ENCODE results near the gene CNTN1. TPM values are rescaled to one million over a fixed set of nuclear protein-coding genes. Genes with fewer than 3 reads are reported as not detected.

Gene CNTN1
- total and polyA plus RNA-seq, 8 donors, result 2.7 to 63.5 (median 45.8) TPM

DNA sequence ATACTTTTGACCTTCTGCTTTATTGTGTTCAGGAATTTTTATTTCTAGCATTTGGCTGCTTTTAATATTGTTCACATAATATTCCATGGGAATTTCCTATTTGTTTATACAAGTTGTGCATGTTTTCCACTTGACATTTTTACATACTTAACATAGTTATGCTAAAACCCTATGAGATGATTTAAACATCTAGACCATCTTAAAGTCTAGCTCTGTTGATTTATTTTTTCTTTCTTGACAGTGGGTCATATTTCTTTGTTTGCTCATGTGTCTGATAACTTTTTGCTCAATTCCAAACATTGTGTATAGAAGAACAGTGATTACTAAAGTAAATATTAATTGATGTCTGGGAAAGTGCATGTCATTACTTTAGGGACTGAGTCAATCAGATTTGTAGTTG is 293.8 kb downstream of the CNTN1 start:
- no peaks in the 10 kb centered on the region for H3K36me3 ChIP-seq
- TF ChIP-seq, protein P1, sequence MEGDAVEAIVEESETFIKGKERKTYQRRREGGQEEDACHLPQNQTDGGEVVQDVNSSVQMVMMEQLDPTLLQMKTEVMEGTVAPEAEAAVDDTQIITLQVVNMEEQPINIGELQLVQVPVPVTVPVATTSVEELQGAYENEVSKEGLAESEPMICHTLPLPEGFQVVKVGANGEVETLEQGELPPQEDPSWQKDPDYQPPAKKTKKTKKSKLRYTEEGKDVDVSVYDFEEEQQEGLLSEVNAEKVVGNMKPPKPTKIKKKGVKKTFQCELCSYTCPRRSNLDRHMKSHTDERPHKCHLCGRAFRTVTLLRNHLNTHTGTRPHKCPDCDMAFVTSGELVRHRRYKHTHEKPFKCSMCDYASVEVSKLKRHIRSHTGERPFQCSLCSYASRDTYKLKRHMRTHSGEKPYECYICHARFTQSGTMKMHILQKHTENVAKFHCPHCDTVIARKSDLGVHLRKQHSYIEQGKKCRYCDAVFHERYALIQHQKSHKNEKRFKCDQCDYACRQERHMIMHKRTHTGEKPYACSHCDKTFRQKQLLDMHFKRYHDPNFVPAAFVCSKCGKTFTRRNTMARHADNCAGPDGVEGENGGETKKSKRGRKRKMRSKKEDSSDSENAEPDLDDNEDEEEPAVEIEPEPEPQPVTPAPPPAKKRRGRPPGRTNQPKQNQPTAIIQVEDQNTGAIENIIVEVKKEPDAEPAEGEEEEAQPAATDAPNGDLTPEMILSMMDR (IDR thresholded peaks at IDR 0.05), result no peak
- ATAC-seq, result no peak

DNA sequence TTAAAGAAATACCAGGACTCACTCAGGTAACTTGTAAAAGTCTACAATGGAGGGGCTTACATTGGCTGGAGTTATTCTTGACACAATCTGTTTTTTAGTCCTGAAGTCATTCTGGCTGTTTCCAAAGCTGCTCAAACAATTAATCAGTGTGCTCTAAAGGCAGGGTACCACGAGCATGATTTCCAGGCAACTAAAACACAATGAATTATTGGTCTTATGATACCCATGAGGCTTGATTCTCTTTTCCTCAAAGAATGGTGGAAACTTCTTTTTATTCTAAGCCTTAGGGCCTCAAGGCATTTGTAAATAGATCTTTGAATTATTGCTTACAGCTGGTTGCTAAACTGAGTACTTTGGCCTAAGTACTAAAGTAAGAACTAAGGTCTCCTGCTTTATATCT is 296.1 kb downstream of the CNTN1 start:
- Histone ChIP-seq H3K9me3 (peaks cover 0 to 15% of the 10 kb centered on the region in 2 donors), H3K4me1 (no peaks in the 10 kb centered on the region), H3K27me3 (no peaks in the 10 kb centered on the region), H3K27ac (no peak overlapping the region), H3K36me3 (no peaks in the 10 kb centered on the region), H3K4me3 (no peak overlapping the region)
- intact Hi-C loops (cut with DNase I), result no loop called here
- ATAC-seq, result no peak
- TF ChIP-seq, protein P1 (IDR thresholded peaks at IDR 0.05), result no peak
- DNase-seq, result no peak

More for the DNA sequence above, 293.8 kb downstream of the CNTN1 start:
- no peak overlapping the region for H3K27ac ChIP-seq
- intact Hi-C loops (cut with DNase I), result no loop called here
- no peaks in the 10 kb centered on the region for H3K4me1 ChIP-seq
- H3K27me3 ChIP-seq, result no peaks in the 10 kb centered on the region
- no peak overlapping the region for H3K4me3 ChIP-seq
- H3K9me3 ChIP-seq, result peaks cover 0 to 15% of the 10 kb centered on the region in 2 donors
- DNase-seq, result no peak

DNA sequence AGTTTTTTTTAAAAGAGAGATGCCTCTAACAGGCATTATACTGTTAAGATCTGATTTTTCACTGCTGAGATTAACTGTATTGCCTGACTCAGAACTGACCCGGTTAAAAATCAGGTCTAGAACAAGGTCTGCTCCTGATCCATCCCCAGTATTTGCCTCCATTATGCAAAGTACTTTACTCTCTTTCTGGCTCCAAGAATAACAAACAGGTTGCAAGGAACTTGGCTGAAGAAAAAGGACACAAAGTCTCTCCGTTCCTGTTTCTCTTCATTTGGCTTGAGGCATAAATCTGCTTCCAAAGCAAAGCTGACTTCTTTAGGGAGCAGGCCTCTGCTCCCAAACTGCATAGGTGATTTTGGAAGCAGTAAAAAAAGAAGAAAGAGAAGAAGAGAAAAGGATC is 296.6 kb downstream of the CNTN1 start:
- TF ChIP-seq, protein P1 (IDR thresholded peaks at IDR 0.05), result no peak
- H3K4me1 ChIP-seq, result no peaks in the 10 kb centered on the region
- no peak overlapping the region for H3K27ac ChIP-seq
- H3K27me3 ChIP-seq, result no peaks in the 10 kb centered on the region
- H3K4me3 ChIP-seq, result no peak overlapping the region
- intact Hi-C loops (cut with DNase I), result no loop called here
- ATAC-seq, result no peak
- DNase-seq, result no peak
- H3K36me3 ChIP-seq, result no peaks in the 10 kb centered on the region
- peaks cover 0 to 15% of the 10 kb centered on the region in 2 donors for H3K9me3 ChIP-seq

DNA sequence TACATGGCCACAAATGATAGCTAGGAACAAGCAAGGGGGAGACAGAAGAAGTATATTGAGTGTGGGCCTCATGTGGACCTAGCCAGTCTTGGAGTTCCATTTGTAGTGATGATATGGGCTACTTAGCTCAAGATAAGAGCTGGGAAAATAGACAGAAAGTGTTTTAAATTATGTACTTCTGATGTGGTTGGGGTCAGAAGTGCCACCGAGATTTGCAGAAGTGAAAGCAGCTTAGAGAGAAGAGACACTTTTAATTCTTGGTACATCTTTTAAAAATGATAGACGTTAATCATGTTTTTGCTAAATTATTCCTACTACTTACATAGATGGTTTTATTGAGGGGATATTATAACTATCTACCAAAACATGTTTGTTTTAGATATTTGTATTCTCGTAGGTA is 297.5 kb downstream of the CNTN1 start:
- DNase-seq (no peak), ATAC-seq (no peak)
- TF ChIP-seq, protein P1 (IDR thresholded peaks at IDR 0.05), result no peak
- no peak overlapping the region for H3K4me3 ChIP-seq
- H3K27ac ChIP-seq, result no peak overlapping the region
- H3K9me3 ChIP-seq, result peaks cover 0 to 12% of the 10 kb centered on the region in 2 donors
- H3K36me3 ChIP-seq, result no peaks in the 10 kb centered on the region
- no peaks in the 10 kb centered on the region for H3K4me1 ChIP-seq
- intact Hi-C loops (cut with DNase I), result no loop called here
- H3K27me3 ChIP-seq, result no peaks in the 10 kb centered on the region

DNA sequence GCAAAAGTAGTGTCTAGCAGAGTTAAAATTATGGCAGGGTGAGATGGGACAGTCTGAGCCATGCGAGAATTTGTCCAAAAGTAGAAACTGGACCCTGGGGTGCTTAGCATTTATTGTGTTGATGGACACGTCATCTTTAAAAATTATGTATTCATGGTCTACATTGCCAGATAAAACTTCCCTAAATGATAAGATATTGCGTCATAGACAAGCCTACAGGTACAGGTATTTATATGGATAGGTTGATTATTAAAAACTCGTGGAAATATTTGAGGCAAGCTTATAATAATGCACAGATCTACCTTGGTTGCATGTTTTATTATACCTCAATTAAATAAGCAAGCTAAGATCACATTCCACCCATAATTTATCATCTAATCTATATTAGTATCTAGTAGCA is 299.9 kb downstream of the CNTN1 start:
- ATAC-seq, result no peak
- DNase-seq, result no peak
- H3K27ac ChIP-seq, result no peak overlapping the region
- intact Hi-C loops (cut with DNase I), result no loop called here
- no peak overlapping the region for H3K4me3 ChIP-seq
- H3K9me3 ChIP-seq, result no peaks in the 10 kb centered on the region
- TF ChIP-seq, protein P1 (IDR thresholded peaks at IDR 0.05), result no peak
- H3K4me1 ChIP-seq, result no peaks in the 10 kb centered on the region
- no peaks in the 10 kb centered on the region for H3K36me3 ChIP-seq
- no peaks in the 10 kb centered on the region for H3K27me3 ChIP-seq
